Thyroid gland (tissue), 4 donors: Measurements from ENCODE around the gene ZNF429. TPM values are rescaled to one million over a fixed set of nuclear protein-coding genes. Genes with fewer than 3 reads are reported as not detected.
"Not testable (repeated sequence)": the region's sequence is repeated elsewhere in the genome, so short reads cannot be mapped to it uniquely, and the experiment has no call there.

Source experiments
- DNase-seq, 2 donors: peaks; one replicate each; pipeline ENCODE4 v3.0.0-alpha.2; 2019
- H3K27ac ChIP-seq, 3 donors: fragments of 200-600 bp; sonication (generic); 1 replicate in 2 of 3; 2 replicates in 1 of 3; pipeline ENCODE4 v1.5.1; 2016 to 2019; ENCODE audit warnings: mild to moderate bottlenecking in 1 of 3, moderate library complexity in 1 of 3
- H3K27me3 ChIP-seq: fragments of 200-600 bp; sonication (generic); one replicate; pipeline ENCODE4 v1.5.1; 2019
- H3K36me3 ChIP-seq, 2 donors: fragments of 200-600 bp; sonication (generic); one replicate each; pipeline ENCODE4 v1.5.1; 2016 to 2019
- H3K4me1 ChIP-seq, 2 donors: fragments of 200-600 bp; sonication (generic); one replicate each; pipeline ENCODE4 v1.5.1; 2017 to 2019
- H3K4me3 ChIP-seq, 3 donors: fragments of 200-600 bp; sonication (generic); replicated peaks in 1 of 3; 1 replicate in 2 of 3; 2 replicates in 1 of 3; pipeline ENCODE4 v1.5.1; 2016; ENCODE audit warnings: mild to moderate bottlenecking in 1 of 3
- H3K9me3 ChIP-seq: fragments of 200-600 bp; sonication (generic); one replicate; pipeline ENCODE4 v1.5.1; 2017
- POLR2A ChIP-seq, 2 donors: fragments of 450-650 bp; IDR thresholded peaks; one replicate each; pipeline ENCODE4 v1.6.1; 2017; ENCODE audit warnings: antibody characterized with exemption in 2 of 2, mild to moderate bottlenecking in 2 of 2, moderate library complexity in 1 of 2
- WGBS, 2 donors: methylation state at CpG; one replicate each; pipeline ENCODE4 v1.1.5; 2017; 5-methylcytosine and 5-hydroxymethylcytosine counted together
- intact Hi-C: fragments of 100-400 bp; cut with DNase I; formaldehyde crosslinking; loops from one replicate; pipeline ENCODE4 v1.15.1; 2023
- total RNA-seq, 4 donors: library from RNA; depleted of rRNA; stranded (reverse); fragments of >200 nt; gene quantifications; one replicate each; pipeline ENCODE4 v1.2.3, GENCODE V29; 2016
- TF ChIP-seq, protein P1 (sequence below), 6 experiments: fragments of 200-600 bp in 3 of 6; fragments of 450-650 bp in 3 of 6; sonication (generic) in 3 of 6; IDR thresholded peaks; one replicate each; pipeline ENCODE4 v1.5.1; 2016 to 2019; ENCODE audit warnings: antibody characterized with exemption in 6 of 6, mild to moderate bottlenecking in 2 of 6, inconsistent platforms in 1 of 6, moderate library complexity in 1 of 6

The ZNF429 gene
- total RNA-seq, 4 donors from 2014 or later, result 21.4 to 41.5 (median 36.6) TPM

- 72 to 85% methylated on average over 1 of the region's 1 CpG for WGBS, 2 donors
- no peaks in the 10 kb centered on the region for H3K27me3 ChIP-seq
- intact Hi-C loops, result no loop called here
- no peak overlapping the region for H3K4me3 ChIP-seq
- no peaks in the 10 kb centered on the region for H3K9me3 ChIP-seq
- peaks cover 4 to 12% of the 10 kb centered on the region in 2 donors for H3K4me1 ChIP-seq
- no peak for DNase-seq
- H3K36me3 ChIP-seq, result no peaks in the 10 kb centered on the region
- no peak for TF ChIP-seq POLR2A (IDR thresholded peaks at IDR 0.05)
- TF ChIP-seq, protein P1, sequence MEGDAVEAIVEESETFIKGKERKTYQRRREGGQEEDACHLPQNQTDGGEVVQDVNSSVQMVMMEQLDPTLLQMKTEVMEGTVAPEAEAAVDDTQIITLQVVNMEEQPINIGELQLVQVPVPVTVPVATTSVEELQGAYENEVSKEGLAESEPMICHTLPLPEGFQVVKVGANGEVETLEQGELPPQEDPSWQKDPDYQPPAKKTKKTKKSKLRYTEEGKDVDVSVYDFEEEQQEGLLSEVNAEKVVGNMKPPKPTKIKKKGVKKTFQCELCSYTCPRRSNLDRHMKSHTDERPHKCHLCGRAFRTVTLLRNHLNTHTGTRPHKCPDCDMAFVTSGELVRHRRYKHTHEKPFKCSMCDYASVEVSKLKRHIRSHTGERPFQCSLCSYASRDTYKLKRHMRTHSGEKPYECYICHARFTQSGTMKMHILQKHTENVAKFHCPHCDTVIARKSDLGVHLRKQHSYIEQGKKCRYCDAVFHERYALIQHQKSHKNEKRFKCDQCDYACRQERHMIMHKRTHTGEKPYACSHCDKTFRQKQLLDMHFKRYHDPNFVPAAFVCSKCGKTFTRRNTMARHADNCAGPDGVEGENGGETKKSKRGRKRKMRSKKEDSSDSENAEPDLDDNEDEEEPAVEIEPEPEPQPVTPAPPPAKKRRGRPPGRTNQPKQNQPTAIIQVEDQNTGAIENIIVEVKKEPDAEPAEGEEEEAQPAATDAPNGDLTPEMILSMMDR (IDR thresholded peaks at IDR 0.05), result no peak
- H3K27ac ChIP-seq, result no peak overlapping the region
Observed at GRCh38 chr19:21564406-21564805, 59.0 kb downstream of the ZNF429 start.

- no peaks in the 10 kb centered on the region for H3K27me3 ChIP-seq
- WGBS, 2 donors, result 38 to 49% methylated on average over 3 of the region's 3 CpGs
- intact Hi-C loops, result no loop called here
- H3K36me3 ChIP-seq, result no peaks in the 10 kb centered on the region
- H3K4me1 ChIP-seq, result peaks cover 7 to 12% of the 10 kb centered on the region in 2 donors
- no peak overlapping the region for H3K4me3 ChIP-seq
- peak overlapping the region in 1 of 3 donors; percentile 26 for H3K27ac ChIP-seq
- no peaks in the 10 kb centered on the region for H3K9me3 ChIP-seq
- peak; percentile 30 to 32 for DNase-seq
- TF ChIP-seq, protein P1 (IDR thresholded peaks at IDR 0.05), result no peak
- no peak for TF ChIP-seq POLR2A (IDR thresholded peaks at IDR 0.05)
Observed at GRCh38 chr19:21566073-21566472, 60.7 kb downstream of the ZNF429 start.

DNA sequence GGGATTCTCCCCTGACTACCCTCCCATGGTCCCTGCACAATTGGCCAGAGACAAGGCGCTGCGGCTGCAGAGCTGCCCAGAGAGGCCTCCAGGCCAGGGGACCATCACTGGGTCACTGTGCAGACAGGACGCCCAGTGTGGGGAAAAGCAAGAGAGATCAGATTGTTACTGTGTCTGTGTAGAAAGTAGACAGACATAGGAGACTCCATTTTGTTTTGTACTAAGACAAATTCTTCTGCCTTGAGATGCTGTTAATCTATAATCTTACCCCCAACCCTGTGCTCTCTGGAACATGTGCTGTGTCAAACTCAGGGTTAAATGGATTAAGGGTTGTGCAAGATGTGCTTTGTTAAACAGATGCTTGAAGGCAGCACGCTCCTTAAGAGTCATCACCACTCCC, 62.4 kb downstream of the ZNF429 start:
- H3K4me3 ChIP-seq, intact Hi-C loops, H3K27me3 ChIP-seq, DNase-seq, H3K9me3 ChIP-seq, H3K36me3 ChIP-seq: not testable (repeated sequence)
- peaks cover 7 to 12% of the 10 kb centered on the region in 2 donors for H3K4me1 ChIP-seq
- peak overlapping the region in 1 of 3 donors; percentile 71 for H3K27ac ChIP-seq
- 71 to 79% methylated on average over 4 of the region's 4 CpGs for WGBS, 2 donors

- Histone ChIP-seq H3K36me3 (no peaks in the 10 kb centered on the region), H3K4me1 (peaks cover 7 to 12% of the 10 kb centered on the region in 2 donors), H3K27ac (peak overlapping the region; percentile 47 to 88 (median 75)), H3K27me3 (no peaks in the 10 kb centered on the region), H3K4me3 (peak overlapping the region in 2 of 3 donors; percentile 21 to 42), H3K9me3 (no peaks in the 10 kb centered on the region)
- TF ChIP-seq POLR2A (IDR thresholded peaks at IDR 0.05), result peak in 1 of 2 donors; percentile 85
- TF ChIP-seq, protein P1 (IDR thresholded peaks at IDR 0.05), result no peak
- intact Hi-C loops, result no loop called here
- 49 to 65% methylated on average over 21 of the region's 21 CpGs for WGBS, 2 donors
- peak; percentile 91 to 95 for DNase-seq
Observed at GRCh38 chr19:21568816-21569493, 63.6 kb downstream of the ZNF429 start.

DNA sequence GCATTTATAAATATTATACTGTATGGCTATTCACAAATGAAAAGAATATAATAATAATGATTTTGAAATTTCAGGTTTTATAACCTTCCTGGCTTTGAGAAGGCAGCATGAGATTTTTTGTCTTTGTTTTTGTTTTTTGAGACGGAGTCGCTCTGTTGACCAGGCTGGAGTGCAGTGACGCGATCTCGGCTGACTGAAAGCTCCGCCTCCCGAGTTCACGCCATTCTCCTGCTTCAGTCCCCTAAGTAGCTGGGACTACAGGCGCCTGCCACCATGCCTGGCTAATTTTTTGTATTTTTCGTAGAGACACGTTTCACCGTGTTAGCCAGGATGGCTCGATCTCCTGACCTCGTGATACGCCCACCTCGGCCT, 64.1 kb downstream of the ZNF429 start:
- Histone ChIP-seq H3K27ac (peak overlapping the region; percentile 47 to 88 (median 75)), H3K27me3 (no peaks in the 10 kb centered on the region), H3K4me3 (no peak overlapping the region), H3K4me1 (peaks cover 7 to 12% of the 10 kb centered on the region in 2 donors), H3K36me3 (no peaks in the 10 kb centered on the region), H3K9me3 (no peaks in the 10 kb centered on the region)
- peak; percentile 16 to 70 for DNase-seq
- TF ChIP-seq POLR2A (IDR thresholded peaks at IDR 0.05), result no peak
- TF ChIP-seq, protein P1 (IDR thresholded peaks at IDR 0.05), result no peak
- intact Hi-C loops, result no loop called here
- WGBS, 2 donors, result 61 to 78% methylated on average over 16 of the region's 16 CpGs
